Measurements from ENCODE around the gene TRNAU1AP.
"Not testable (repeated sequence)": the region's sequence is repeated elsewhere in the genome, so short reads cannot be mapped to it uniquely, and the experiment has no call there.

Gene TRNAU1AP

DNA sequence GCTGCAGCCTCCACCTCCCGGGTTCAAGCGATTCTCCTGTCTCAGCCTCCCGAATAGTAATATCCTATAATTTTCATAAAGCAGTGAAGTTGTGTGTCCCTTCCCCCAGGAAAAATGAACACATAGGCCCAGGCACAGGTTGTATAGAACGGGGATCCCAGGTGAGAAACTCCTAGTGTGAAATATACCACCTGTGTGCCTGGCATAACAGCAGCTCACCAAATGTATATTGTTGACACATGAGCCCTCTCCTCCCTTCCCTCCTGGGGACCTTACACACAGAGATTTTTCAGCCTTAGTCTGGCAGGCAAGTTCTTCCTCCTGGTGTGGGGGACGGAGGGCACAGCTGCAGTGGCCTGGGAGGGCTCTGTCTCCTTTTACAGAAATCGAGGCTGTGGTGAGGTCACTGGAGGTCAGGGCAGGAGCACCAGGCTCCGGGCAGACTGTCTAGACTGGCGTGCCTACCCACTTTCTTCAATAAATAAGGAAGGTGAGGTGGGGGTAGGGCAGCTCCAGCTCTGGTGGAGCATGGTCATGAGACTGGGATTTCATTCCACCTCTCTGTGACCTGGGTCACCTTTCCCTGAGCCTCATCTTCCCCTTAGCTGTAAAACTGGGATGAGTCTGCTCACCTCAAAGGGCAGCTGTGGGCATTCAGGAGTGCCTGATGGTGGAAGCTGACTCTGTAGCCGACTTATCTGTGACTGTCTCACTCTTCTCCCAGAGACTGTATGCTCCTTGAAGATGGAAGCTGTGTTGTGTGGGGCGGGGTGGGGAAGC, 32.7 kb upstream of the TRNAU1AP start:
- Histone ChIP-seq H3K27me3 (ENCODE audit: control insufficient read depth, low read length) (no peaks in the 10 kb centered on the region), H3K36me3 (ENCODE audit: control insufficient read depth, low read length) (peaks cover 54% of the 10 kb centered on the region), H3K4me2 (ENCODE audit: low read length) (peak overlapping the region; percentile 84), H3K4me1 (ENCODE audit: control insufficient read depth, low read length) (peaks cover 43% of the 10 kb centered on the region), H3K4me3 (ENCODE audit: low read length) (peak overlapping the region; percentile 81), H3K79me2 (ENCODE audit: control insufficient read depth, low read length) (peaks cover 77% of the 10 kb centered on the region), H3K27ac (ENCODE audit: low read depth, low read length) (peak overlapping the region; percentile 2; the same call in 1 of the 2 replicates), H3F3A (ENCODE audit: control insufficient read depth, insufficient read depth) (peaks cover 22% of the 10 kb centered on the region), H4K20me1 (ENCODE audit: control insufficient read depth, insufficient read depth, low read depth, low read length) (peaks cover 8% of the 10 kb centered on the region; the same call in 1 of the 2 replicates), H3K9me2 (replicated peaks; ENCODE audit: control insufficient read depth, low read length) (no peaks in the 10 kb centered on the region), H3K9me3 (ENCODE audit: control insufficient read depth, insufficient read depth, low read length) (no peaks in the 10 kb centered on the region)
- TF ChIP-seq, protein P1, sequence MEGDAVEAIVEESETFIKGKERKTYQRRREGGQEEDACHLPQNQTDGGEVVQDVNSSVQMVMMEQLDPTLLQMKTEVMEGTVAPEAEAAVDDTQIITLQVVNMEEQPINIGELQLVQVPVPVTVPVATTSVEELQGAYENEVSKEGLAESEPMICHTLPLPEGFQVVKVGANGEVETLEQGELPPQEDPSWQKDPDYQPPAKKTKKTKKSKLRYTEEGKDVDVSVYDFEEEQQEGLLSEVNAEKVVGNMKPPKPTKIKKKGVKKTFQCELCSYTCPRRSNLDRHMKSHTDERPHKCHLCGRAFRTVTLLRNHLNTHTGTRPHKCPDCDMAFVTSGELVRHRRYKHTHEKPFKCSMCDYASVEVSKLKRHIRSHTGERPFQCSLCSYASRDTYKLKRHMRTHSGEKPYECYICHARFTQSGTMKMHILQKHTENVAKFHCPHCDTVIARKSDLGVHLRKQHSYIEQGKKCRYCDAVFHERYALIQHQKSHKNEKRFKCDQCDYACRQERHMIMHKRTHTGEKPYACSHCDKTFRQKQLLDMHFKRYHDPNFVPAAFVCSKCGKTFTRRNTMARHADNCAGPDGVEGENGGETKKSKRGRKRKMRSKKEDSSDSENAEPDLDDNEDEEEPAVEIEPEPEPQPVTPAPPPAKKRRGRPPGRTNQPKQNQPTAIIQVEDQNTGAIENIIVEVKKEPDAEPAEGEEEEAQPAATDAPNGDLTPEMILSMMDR (IDR thresholded peaks at IDR 0.05; ENCODE audit: low read depth, low read length, poor library complexity, severe bottlenecking): no peak

DNA sequence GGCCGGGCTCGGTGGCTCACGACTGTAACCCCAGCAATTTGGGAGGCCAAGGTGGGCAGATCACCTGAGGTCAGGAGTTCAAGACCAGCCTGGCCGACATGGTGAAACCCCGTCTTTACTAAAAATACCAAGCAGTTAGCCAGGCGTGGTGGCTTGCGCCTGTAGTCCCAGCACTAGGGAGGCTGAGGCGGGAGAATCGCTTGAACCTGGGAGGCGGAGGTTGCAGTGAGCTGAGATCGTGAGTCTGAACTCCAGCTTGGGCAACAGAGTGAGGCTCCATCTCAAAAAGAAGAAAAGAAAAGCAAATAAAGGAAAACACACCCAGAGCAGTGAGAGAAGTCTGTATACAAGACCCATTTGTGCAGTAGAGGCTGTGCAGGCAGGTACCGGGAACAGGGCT, 32.1 kb upstream of the TRNAU1AP start:
- H3K27ac ChIP-seq (ENCODE audit: low read depth, low read length); H3K9me3 ChIP-seq (ENCODE audit: control insufficient read depth, insufficient read depth, low read length); H3K27me3 ChIP-seq (ENCODE audit: control insufficient read depth, low read length); H3K9me2 ChIP-seq (replicated peaks; ENCODE audit: control insufficient read depth, low read length); H4K20me1 ChIP-seq (ENCODE audit: control insufficient read depth, insufficient read depth, low read depth, low read length): not testable (repeated sequence)
- Histone ChIP-seq H3K4me2 (ENCODE audit: low read length) (peak overlapping the region; percentile 84), H3K4me3 (ENCODE audit: low read length) (peak overlapping the region; percentile 81; the same call in 1 of the 2 replicates), H3K4me1 (ENCODE audit: control insufficient read depth, low read length) (peaks cover 43% of the 10 kb centered on the region), H3F3A (ENCODE audit: control insufficient read depth, insufficient read depth) (peaks cover 16% of the 10 kb centered on the region), H3K36me3 (ENCODE audit: control insufficient read depth, low read length) (peaks cover 61% of the 10 kb centered on the region), H3K79me2 (ENCODE audit: control insufficient read depth, low read length) (peaks cover 83% of the 10 kb centered on the region)

DNA sequence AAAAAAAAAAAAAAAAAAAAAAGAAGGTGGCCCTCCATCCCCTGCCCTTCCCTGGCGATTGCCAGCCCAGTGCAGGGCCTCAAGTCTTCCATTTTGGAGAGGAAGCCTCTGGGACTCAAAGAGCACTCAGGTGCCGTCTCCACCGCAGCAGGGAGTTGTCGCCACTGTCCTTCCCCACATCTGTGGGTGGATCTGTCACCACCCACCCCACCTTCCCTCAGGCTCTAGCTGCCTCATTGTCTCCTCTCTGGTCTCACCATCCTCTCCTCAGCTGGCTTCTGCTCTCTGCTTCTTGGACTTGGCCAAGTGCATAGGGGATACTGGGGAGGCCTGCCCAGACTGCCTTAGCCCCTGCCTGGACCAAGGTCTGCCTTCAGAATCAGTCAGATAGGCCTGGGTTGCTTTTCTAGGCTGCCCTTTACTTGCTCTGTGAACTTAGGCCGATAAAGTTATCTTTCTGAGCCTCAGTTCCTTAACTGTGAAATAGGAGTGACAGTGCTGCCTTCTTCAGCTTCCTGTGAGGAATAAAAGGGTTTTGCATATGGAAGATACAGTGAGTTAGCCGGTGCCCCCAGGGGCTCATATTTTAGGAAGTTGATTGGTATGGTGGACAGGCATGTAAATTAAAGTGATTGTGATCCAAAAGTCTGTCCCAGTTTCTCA, 31.3 kb upstream of the TRNAU1AP start:
- TF ChIP-seq, protein P1 (IDR thresholded peaks at IDR 0.05; ENCODE audit: low read depth, low read length, poor library complexity, severe bottlenecking): no peak
- TF ChIP-seq EZH2phosphoT487 (IDR thresholded peaks at IDR 0.05; ENCODE audit: borderline replicate concordance, low read length): no peak
- Histone ChIP-seq H3K4me2 (ENCODE audit: low read length) (peak overlapping the region; percentile 38), H4K20me1 (ENCODE audit: control insufficient read depth, insufficient read depth, low read depth, low read length) (peaks cover 14% of the 10 kb centered on the region; the same call in 1 of the 2 replicates), H3F3A (ENCODE audit: control insufficient read depth, insufficient read depth) (peaks cover 11% of the 10 kb centered on the region), H3K27ac (ENCODE audit: low read depth, low read length) (no peak overlapping the region), H3K79me2 (ENCODE audit: control insufficient read depth, low read length) (peaks cover 92% of the 10 kb centered on the region), H3K9me2 (replicated peaks; ENCODE audit: control insufficient read depth, low read length) (no peaks in the 10 kb centered on the region), H3K4me1 (ENCODE audit: control insufficient read depth, low read length) (peaks cover 43% of the 10 kb centered on the region), H3K4me3 (ENCODE audit: low read length) (peak overlapping the region; percentile 9; the same call in 1 of the 2 replicates), H3K9me3 (ENCODE audit: control insufficient read depth, insufficient read depth, low read length) (no peaks in the 10 kb centered on the region), H3K36me3 (ENCODE audit: control insufficient read depth, low read length) (peaks cover 68% of the 10 kb centered on the region), H3K27me3 (ENCODE audit: control insufficient read depth, low read length) (no peaks in the 10 kb centered on the region)

GRCh38 chr1:28522537-28522936, 30.3 kb upstream of the TRNAU1AP start:
- H3K9me2 ChIP-seq (replicated peaks; ENCODE audit: control insufficient read depth, low read length); H3K27ac ChIP-seq (ENCODE audit: low read depth, low read length); H3F3A ChIP-seq (ENCODE audit: control insufficient read depth, insufficient read depth); H3K4me2 ChIP-seq (ENCODE audit: low read length); H3K27me3 ChIP-seq (ENCODE audit: control insufficient read depth, low read length); H3K4me3 ChIP-seq (ENCODE audit: low read length); H3K9me3 ChIP-seq (ENCODE audit: control insufficient read depth, insufficient read depth, low read length): not testable (repeated sequence)
- Histone ChIP-seq H4K20me1 (ENCODE audit: control insufficient read depth, insufficient read depth, low read depth, low read length) (peaks cover 14% of the 10 kb centered on the region; the same call in 1 of the 2 replicates), H3K36me3 (ENCODE audit: control insufficient read depth, low read length) (peaks cover 74% of the 10 kb centered on the region), H3K79me2 (ENCODE audit: control insufficient read depth, low read length) (peaks cover 99% of the 10 kb centered on the region), H3K4me1 (ENCODE audit: control insufficient read depth, low read length) (peaks cover 34% of the 10 kb centered on the region)

DNA sequence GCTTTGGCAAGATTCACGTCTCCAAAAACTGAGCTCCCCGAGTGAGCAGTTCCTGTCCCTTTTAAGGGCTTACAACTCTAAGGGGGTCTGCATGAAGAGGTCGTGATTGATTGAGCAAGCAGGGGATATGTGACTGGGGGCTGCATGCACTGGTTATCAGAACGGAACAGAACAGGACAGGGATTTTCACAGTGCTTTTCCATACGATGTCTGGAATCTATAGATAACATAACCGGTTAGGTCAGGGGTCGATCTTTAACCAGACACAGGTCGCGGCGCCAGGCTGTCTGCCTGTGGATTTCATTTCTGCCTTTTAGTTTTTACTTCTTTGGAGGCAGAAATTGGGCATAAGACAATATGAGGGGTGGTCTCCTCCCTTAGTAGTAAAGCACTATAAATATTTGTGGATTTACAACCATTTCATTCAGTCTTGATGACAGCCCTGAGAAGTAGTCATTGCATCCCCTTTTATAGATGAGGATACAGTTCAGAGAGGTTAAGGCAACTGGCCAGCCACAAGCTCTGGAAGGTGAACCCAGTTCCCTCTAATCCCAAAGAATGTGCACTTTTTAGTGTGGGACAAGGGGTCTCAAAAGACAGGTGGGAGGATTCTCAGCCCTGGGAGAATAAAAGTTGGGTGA, 27.8 kb upstream of the TRNAU1AP start:
- H3K27ac ChIP-seq (ENCODE audit: low read depth, low read length); H3F3A ChIP-seq (ENCODE audit: control insufficient read depth, insufficient read depth); H3K9me3 ChIP-seq (ENCODE audit: control insufficient read depth, insufficient read depth, low read length); H3K4me2 ChIP-seq (ENCODE audit: low read length); H3K9me2 ChIP-seq (replicated peaks; ENCODE audit: control insufficient read depth, low read length); H3K4me3 ChIP-seq (ENCODE audit: low read length); H3K27me3 ChIP-seq (ENCODE audit: control insufficient read depth, low read length): not testable (repeated sequence)
- Histone ChIP-seq H3K4me1 (ENCODE audit: control insufficient read depth, low read length) (peaks cover 19% of the 10 kb centered on the region), H4K20me1 (ENCODE audit: control insufficient read depth, insufficient read depth, low read depth, low read length) (peaks cover 14% of the 10 kb centered on the region; the same call in 1 of the 2 replicates), H3K36me3 (ENCODE audit: control insufficient read depth, low read length) (peaks cover 72% of the 10 kb centered on the region), H3K79me2 (ENCODE audit: control insufficient read depth, low read length) (peaks cover 99% of the 10 kb centered on the region)

Measured in DOHH2 (cell line).